GM06990 (cell line): Measurements from ENCODE around the gene RASGRP2.

Source experiments
- DNase-seq: peaks from one replicate; pipeline ENCODE4 v3.0.0-alpha.2; 2011; ENCODE audit not compliant: insufficient read length; ENCODE audit errors: extremely low read depth
- H3K27me3 ChIP-seq: replicated peaks from 2 replicates; pipeline ENCODE4 v1.6.0; 2011; ENCODE audit warnings: low read length; ENCODE audit not compliant: control insufficient read depth, insufficient read depth
- H3K36me3 ChIP-seq: 2 replicates; pipeline ENCODE4 v1.5.1; 2011; ENCODE audit warnings: low read length; ENCODE audit not compliant: control insufficient read depth, insufficient read depth
- H3K4me3 ChIP-seq: replicated peaks from 2 replicates; pipeline ENCODE4 v1.5.1; 2011; ENCODE audit warnings: low read depth, mild to moderate bottlenecking, control low read depth, low read length
- CTCF ChIP-seq: IDR thresholded peaks from 2 replicates; pipeline ENCODE4 v1.5.1; 2011; ENCODE audit warnings: low read length, control low read depth, mild to moderate bottlenecking, inconsistent platforms; ENCODE audit not compliant: insufficient read depth, poor library complexity, severe bottlenecking

The RASGRP2 gene

GRCh38 chr11:64719406-64719805 lies 24.5 kb downstream of the RASGRP2 start:
- no peak for DNase-seq

GRCh38 chr11:64718780-64719124 lies 25.2 kb downstream of the RASGRP2 start:
- no peaks in the 10 kb centered on the region; the same call in none of the 2 replicates for H3K27me3 ChIP-seq
- H3K4me3 ChIP-seq, result no peak overlapping the region
- no peak for DNase-seq
- TF ChIP-seq CTCF, result no peak
- H3K36me3 ChIP-seq, result no peaks in the 10 kb centered on the region

More at GRCh38 chr11:64719406-64719805, 24.5 kb downstream of the RASGRP2 start:
- no peak for TF ChIP-seq CTCF
- Histone ChIP-seq H3K27me3 (no peaks in the 10 kb centered on the region; the same call in none of the 2 replicates), H3K4me3 (no peak overlapping the region), H3K36me3 (no peaks in the 10 kb centered on the region)

- TF ChIP-seq CTCF, result no peak
- Histone ChIP-seq H3K27me3 (no peaks in the 10 kb centered on the region; the same call in none of the 2 replicates), H3K4me3 (no peak overlapping the region), H3K36me3 (no peaks in the 10 kb centered on the region)
- DNase-seq, result no peak
Measured at GRCh38 chr11:64718084-64718779, 25.7 kb downstream of the RASGRP2 start.

GRCh38 chr11:64717268-64717578 lies 26.7 kb downstream of the RASGRP2 start:
- Histone ChIP-seq H3K27me3 (no peaks in the 10 kb centered on the region; the same call in none of the 2 replicates), H3K36me3 (no peaks in the 10 kb centered on the region), H3K4me3 (no peak overlapping the region)

GRCh38 chr11:64716473-64717267 lies 27.3 kb downstream of the RASGRP2 start:
- DNase-seq, result no peak
- no peaks in the 10 kb centered on the region; the same call in none of the 2 replicates for H3K27me3 ChIP-seq
- no peak overlapping the region for H3K4me3 ChIP-seq
- no peaks in the 10 kb centered on the region for H3K36me3 ChIP-seq
- no peak for TF ChIP-seq CTCF

More at GRCh38 chr11:64717268-64717578, 26.7 kb downstream of the RASGRP2 start:
- DNase-seq, result no peak
- TF ChIP-seq CTCF, result no peak
